Tibial artery (tissue), 4 donors: ENCODE measurements around the gene CLDN17.

Experiments
- DNase-seq, 2 donors: peaks; one replicate each; pipeline ENCODE4 v3.0.0-alpha.2; 2019
- H3K27ac ChIP-seq, 2 donors: fragments of 200-600 bp; sonication (generic) in 1 of 2; 1 replicate in 1 of 2; 2 replicates in 1 of 2; pipeline ENCODE4 v1.5.1; 2018 to 2019; ENCODE audit warnings: mild to moderate bottlenecking in 1 of 2
- H3K27me3 ChIP-seq, 2 donors: fragments of 200-600 bp; sonication (generic) in 1 of 2; one replicate each; pipeline versions ENCODE4 v1.5.1 to v1.6.0; 2016 to 2019
- H3K36me3 ChIP-seq, 3 donors: fragments of 200-600 bp; sonication (generic) in 2 of 3; one replicate each; pipeline ENCODE4 v1.5.1; 2016 to 2019; ENCODE audit warnings: mild to moderate bottlenecking in 2 of 3
- H3K4me1 ChIP-seq, 4 donors: fragments of 200-600 bp; sonication (generic) in 2 of 4; 1 replicate in 3 of 4; 2 replicates in 1 of 4; pipeline ENCODE4 v1.5.1; 2016 to 2019
- H3K4me3 ChIP-seq, 2 donors: fragments of 200-600 bp; sonication (generic) in 1 of 2; 1 replicate in 1 of 2; 2 replicates in 1 of 2; pipeline ENCODE4 v1.5.1; 2018 to 2019; ENCODE audit warnings: mild to moderate bottlenecking in 2 of 2
- H3K9me3 ChIP-seq, 3 donors: fragments of 200-600 bp; sonication (generic) in 1 of 3; one replicate each; pipeline ENCODE4 v1.5.1; 2016 to 2019
- intact Hi-C: fragments of 100-400 bp; cut with DNase I; formaldehyde crosslinking; loops from one replicate; pipeline ENCODE4 v1.15.0; 2023; ENCODE audit warnings: low total_unique reads
- TF ChIP-seq, protein P1 (sequence below), 2 experiments: fragments of 200-600 bp in 1 of 2; fragments of 450-650 bp in 1 of 2; IDR thresholded peaks; one replicate each; pipeline ENCODE4 v1.5.1; 2017 to 2019; ENCODE audit warnings: antibody characterized with exemption in 2 of 2, mild to moderate bottlenecking in 1 of 2, moderate library complexity in 1 of 2

Gene CLDN17

GRCh38 chr21:30166705-30167104 is at the start of gene CLDN17:
TSS of gene CLDN17 (minus strand) at chr21:30166805. CDS start at chr21:30166617, 188 bp downstream.
- no peak for DNase-seq
- H3K36me3 ChIP-seq = no peaks in the 10 kb centered on the region
- no peaks in the 10 kb centered on the region for H3K27me3 ChIP-seq
- TF ChIP-seq, protein P1, sequence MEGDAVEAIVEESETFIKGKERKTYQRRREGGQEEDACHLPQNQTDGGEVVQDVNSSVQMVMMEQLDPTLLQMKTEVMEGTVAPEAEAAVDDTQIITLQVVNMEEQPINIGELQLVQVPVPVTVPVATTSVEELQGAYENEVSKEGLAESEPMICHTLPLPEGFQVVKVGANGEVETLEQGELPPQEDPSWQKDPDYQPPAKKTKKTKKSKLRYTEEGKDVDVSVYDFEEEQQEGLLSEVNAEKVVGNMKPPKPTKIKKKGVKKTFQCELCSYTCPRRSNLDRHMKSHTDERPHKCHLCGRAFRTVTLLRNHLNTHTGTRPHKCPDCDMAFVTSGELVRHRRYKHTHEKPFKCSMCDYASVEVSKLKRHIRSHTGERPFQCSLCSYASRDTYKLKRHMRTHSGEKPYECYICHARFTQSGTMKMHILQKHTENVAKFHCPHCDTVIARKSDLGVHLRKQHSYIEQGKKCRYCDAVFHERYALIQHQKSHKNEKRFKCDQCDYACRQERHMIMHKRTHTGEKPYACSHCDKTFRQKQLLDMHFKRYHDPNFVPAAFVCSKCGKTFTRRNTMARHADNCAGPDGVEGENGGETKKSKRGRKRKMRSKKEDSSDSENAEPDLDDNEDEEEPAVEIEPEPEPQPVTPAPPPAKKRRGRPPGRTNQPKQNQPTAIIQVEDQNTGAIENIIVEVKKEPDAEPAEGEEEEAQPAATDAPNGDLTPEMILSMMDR (IDR thresholded peaks at IDR 0.05) = no peak
- H3K4me1 ChIP-seq = no peaks in the 10 kb centered on the region
- no peak within 1 kb of the TSS for H3K27ac ChIP-seq
- H3K4me3 ChIP-seq = no peak within 1 kb of the TSS
- intact Hi-C loops = no loop called here
- H3K9me3 ChIP-seq = no peaks in the 10 kb centered on the region

DNA sequence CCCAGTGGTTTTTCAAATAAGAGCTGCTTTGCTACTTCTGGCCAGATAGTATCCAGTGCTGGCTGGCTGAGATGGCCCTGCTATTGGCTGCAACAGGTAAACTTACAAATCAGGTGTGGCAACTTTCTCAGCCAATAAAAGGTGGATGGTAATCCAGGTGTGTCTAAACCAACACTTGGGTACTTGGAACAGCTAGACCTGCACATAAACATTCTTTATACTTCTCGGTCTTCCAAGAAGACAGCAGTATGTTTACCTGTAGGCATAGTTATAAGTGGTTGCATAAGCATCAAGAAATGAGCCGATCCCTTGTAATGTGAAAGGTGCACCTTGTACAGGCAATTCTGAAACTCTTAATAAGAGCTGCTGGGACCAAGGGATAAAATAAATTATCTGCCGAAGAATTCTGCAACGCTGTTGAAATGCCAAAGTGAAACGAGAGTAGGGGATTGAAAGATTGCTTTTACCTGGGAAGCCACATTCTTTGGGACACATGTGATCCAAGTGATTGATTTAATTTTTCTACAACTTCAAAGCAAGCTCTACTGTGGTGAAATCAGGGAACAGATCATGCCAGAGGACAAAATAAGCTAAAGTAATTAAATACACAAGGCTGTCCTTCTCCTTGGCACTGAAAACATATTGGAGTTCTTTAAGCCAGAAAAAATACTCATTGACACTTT is 49.6 kb upstream of the CLDN17 start, which contains the start of gene CLDN8:
Gene CLDN8, minus strand, starts transcription at position 57 of the 683 bp plus-strand sequence. CDS start 172 bp downstream, outside the sequence.
- H3K9me3 ChIP-seq = no peaks in the 10 kb centered on the region

DNA sequence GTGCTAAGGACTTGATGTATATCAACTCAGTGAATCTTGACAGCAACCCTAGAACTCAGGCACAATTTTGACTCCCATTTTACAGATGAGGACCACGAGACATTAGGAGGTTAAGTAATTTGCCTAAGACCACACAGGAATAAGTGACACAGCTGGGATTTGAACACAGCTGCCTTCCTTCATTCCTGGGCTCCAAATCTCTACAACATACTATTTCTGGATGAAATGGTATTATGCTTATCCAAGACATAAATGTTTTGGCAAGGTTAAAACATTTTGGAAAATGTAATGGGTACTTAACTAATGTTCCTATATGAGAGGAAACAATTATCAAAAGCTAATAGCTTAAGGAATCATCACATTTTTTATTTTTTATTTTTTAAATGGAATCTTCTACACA is 44.5 kb upstream of the CLDN17 start:
- no peak overlapping the region for H3K27ac ChIP-seq
- H3K9me3 ChIP-seq = no peaks in the 10 kb centered on the region
- H3K36me3 ChIP-seq = no peaks in the 10 kb centered on the region
- no peak overlapping the region for H3K4me3 ChIP-seq
- TF ChIP-seq, protein P1 (IDR thresholded peaks at IDR 0.05) = no peak
- DNase-seq = no peak
- no peaks in the 10 kb centered on the region for H3K27me3 ChIP-seq
- intact Hi-C loops = no loop called here
- no peaks in the 10 kb centered on the region for H3K4me1 ChIP-seq

More for the DNA sequence above, 49.6 kb upstream of the CLDN17 start, which contains the start of gene CLDN8:
- Histone ChIP-seq H3K4me1 (no peaks in the 10 kb centered on the region), H3K4me3 (no peak within 1 kb of the TSS), H3K27ac (no peak within 1 kb of the TSS), H3K36me3 (no peaks in the 10 kb centered on the region), H3K27me3 (no peaks in the 10 kb centered on the region)
- no peak for DNase-seq
- TF ChIP-seq, protein P1 (IDR thresholded peaks at IDR 0.05) = no peak
- intact Hi-C loops = no loop called here

DNA sequence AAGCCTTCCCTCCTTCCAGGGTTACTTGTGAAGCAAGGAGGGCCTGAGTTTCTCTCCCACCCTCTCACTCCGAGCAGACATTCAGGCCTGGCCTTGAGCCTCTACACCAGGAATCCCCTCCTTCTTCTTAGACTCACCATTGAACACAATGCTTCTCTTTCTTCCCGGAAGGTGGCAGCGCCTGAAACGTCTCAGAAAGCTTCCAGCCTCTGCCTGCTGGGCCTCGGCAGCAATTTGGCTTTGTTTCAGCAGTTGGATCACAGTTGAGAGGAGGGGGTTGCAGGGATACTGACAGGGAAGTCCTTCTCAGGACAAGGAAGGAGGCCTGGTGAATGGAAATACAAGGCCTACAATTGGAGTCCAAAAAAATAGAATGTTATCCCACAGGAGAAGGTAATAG is 43.0 kb upstream of the CLDN17 start:
- no peak for DNase-seq
- intact Hi-C loops = no loop called here
- Histone ChIP-seq H3K4me1 (no peaks in the 10 kb centered on the region), H3K9me3 (no peaks in the 10 kb centered on the region), H3K4me3 (no peak overlapping the region), H3K36me3 (no peaks in the 10 kb centered on the region), H3K27ac (no peak overlapping the region), H3K27me3 (no peaks in the 10 kb centered on the region)
- TF ChIP-seq, protein P1 (IDR thresholded peaks at IDR 0.05) = no peak

DNA sequence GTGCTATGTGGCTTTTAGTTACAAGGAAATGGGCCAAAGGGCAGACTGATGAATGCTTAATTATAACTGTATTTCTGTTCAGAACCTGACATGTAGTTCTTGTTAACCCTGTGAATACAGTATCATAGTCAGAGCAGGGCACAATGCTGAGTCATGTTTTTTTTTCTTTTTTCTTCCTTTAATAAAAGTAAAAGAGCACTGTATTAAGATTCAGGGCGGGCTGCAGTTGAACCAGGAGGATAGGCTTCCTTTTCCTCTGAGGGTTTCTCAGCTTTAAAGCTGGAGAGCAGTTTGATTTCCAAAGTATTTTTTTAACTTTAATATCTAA is 40.6 kb upstream of the CLDN17 start:
- Histone ChIP-seq H3K4me3 (no peak overlapping the region), H3K27ac (no peak overlapping the region), H3K4me1 (no peaks in the 10 kb centered on the region), H3K27me3 (no peaks in the 10 kb centered on the region), H3K9me3 (no peaks in the 10 kb centered on the region), H3K36me3 (no peaks in the 10 kb centered on the region)
- intact Hi-C loops = no loop called here
- no peak for DNase-seq
- TF ChIP-seq, protein P1 (IDR thresholded peaks at IDR 0.05) = no peak
